Measurements from ENCODE around the gene LPO.

LPO gene

DNA sequence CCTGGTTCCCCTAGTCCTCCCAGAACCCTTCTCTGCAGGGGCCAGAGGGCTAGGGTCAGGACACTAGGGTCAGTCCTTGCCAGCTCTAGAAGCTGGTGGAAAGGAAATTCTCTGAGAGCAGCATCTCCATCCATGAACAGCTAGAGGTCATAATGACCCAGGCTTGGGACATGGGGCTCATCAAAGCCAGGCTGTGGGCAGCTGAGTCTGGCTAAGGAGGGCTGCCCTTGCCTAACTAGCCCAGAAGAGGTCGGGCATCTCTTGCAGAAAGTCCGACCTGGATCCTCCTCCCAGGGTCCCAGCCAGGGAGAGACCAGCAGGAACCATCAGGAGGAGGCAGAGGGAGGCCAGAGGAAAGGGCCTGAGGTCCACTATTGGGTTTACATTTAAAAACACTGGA lies 38.0 kb downstream of the LPO start:
- DNase-seq (ENCODE audit: insufficient read length, low spot score) (no peak), FAIRE-seq (no peak)

DNA sequence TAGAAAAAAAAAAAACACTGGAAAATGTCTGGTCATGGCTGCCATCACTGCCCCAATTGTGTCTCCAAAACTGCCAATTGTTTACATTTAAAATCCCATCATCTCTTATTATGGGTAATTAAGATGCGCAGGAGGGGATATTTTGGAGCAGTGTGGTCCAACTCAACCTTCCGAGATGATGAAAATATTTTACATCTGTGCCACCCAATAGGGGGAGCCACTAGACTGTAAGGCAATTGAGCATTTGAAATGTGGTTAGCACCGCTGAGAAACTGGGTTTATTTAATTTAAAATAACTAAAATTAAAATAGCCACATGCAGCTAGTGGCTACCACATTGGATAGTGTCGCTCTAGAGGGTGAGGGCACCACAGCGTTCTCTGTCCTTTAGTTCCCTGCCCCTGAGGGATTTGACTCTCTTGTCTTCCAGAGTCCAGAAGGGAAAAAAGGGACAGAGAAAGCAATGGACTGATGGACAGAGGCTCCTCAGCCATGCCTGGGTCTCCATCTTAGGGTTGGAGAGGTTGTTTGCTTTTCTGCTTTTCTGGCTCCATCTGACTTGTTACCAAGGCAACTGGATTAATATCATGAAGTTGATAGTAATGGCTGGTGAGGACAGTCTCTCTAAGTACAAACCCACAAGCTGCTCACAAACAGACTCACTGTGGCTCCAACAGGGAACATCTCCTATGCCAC lies 38.9 kb downstream of the LPO start:
- DNase-seq (ENCODE audit: insufficient read length, low spot score) (no peak), FAIRE-seq (no peak)

DNA sequence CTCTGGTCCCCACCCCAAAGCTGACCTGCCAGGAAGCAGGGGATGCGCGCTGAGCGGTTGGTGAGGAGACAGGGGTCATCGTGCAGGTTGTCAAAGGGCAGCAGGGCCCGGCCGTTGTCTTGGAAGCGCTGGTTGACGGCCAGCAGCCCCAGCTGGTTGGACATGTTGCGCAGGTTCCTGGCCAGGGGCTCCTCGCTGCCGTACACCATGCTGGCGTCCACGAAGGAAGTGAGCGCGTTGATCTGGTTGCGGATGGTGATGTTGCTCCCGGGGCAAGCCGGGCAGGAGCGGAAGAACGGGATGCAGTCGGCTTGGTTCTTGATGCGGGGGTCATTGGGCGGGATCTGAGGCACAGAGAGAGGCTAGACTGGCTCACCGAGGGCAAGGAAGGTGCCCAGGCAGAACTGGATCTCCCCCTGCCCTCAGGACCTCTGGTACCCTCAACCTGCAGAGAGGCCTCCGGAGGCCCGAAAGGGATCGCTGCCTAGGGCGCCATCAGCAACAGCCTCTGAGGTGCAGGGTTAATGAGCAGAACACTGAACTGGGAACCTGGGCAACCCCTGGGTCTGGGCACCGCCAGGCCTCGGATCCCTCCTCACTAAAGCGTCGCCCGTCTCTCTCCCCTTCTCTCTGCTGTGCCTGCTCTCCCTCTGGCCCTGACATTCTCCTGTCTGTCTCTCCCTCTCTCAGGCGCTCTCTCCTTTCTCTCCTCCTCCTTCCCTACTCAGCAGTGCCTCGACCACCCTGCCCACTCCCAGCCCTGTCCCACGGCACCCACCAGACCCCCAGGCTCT lies 39.6 kb downstream of the LPO start:
- DNase-seq (ENCODE audit: insufficient read length, low spot score) (no peak), FAIRE-seq (no peak)

DNA sequence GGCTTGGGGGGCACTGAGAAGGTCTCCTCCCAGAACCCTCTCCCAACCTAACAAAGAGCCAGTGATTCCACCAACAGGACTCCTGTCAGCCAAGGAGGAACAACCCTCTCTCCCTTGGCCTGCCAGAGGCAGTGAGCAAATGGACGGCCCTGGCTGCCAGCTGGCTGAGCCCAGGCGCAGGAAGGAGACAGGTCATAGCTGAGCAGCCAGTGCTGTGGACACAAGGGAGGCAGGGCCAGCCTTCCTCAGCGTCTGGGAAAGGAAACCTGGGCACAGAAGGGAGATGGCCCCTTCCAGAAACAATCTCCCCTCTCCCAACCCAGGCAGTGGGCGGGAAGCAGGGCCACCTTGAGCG lies 40.3 kb downstream of the LPO start:
- FAIRE-seq: no peak

DNA sequence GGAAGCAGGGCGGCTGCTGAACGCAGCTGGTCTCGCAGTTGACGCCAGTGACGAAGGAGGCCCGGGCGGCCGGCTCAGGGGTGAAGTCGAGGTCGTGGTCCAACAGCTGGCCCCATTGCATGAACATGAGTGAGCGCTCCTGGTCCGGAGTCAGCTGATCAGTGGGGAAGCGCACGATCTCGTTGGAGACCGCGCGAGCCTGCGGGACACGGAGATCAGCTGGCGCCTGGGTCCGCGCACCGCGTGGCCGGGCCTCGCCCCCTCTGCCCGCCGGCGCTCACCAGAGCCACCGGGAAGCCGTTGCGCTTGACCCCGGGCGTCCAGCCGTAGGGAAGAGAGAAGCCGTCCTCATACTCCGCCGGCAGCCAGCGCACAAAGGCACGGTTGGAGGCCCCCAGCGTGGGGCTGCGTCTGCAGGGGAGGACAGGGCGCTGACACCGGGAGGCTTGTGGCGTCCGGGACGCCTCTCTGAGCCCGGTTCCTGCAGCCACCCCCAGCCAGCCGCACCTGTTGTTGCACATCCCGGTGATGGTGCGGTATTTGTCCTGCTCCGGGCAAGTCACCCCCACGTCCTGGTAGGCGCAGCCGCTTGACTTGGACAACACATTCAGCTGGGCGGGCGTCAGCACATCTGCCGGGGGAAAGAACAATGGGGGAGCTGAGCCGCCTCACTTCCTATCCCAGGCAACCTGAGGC lies 40.8 kb downstream of the LPO start:
- DNase-seq (ENCODE audit: insufficient read length, low spot score) (no peak), FAIRE-seq (no peak)

More for the DNA sequence above, 40.3 kb downstream of the LPO start:
- DNase-seq (ENCODE audit: insufficient read length, low spot score): no peak

DNA sequence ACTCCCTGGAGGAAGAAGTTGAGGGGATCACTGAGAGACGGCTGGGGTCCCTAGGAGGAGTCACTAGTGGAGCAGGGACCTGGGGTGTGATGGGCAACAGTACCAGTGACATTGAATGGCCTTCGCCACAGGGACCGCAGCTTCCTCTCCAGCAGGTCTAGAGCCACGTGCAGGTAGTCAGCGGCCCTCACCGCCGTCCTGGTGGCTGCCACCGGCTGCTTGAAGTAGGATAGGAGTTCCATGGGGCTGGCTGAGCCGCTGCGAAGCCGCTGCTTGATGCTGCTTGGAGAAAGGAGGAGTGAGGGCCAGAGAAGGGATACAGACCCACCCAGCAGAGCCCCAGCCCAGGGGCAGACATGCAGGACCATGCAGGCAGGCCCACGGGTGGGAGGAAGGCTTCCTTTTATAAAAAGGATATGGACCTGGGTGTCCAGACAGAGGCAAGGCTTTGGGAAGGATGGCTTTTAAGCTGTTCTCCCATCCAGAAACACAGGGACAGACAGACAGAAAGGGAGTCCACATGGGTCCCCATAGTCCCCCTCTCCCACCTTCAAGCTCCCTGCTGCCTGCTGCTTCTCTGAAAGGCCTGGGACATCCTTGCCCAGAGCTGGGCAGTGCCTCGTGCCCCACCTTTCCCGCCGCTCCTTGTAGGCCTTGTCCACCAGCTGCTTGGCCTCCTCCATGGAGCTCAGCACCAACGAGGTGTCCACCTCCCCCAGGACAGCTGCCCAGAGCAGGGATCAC lies 41.5 kb downstream of the LPO start:
- DNase-seq (ENCODE audit: insufficient read length, low spot score) (no peak), FAIRE-seq (no peak)

DNA sequence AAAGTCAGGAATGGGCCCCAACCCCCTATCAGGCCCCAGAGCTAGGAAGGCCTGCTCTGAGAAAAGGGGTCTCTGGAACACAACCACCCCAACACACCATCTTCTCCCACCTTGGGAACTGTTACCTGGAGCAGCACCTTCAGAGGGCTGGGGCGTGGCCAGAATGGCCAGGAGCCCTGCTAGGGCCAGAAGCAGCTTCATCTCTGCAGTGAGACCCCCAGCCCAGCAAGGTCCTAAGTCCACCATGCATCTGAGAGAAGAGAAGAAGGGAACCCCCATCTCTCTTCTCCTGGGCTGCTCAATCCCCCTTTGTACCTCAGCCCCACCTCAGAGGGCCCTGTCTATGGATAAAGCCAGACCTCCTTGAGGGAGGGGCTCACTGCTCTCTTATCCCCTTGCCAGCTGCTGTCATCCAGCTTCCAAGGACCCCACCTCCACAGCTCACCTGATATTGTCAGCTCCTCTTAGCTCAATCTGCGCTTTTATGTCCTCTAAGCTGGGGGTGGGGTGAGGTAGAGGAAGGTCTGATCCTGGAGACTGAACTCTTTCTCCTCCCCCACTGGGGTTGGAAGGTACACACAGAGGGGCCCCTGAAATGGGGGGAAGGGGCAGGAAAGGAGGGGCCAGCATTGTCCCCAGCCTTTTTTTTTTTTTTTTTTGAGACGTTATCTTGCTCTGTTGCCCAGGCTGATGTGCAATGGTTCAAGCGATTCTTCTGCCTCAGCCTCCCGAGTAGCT lies 42.3 kb downstream of the LPO start, which contains the start of gene MPO:
MPO (minus strand) TSS at position 456 of the 738 bp plus-strand sequence; CDS start at position 279, 177 bp downstream.
- no peak for DNase-seq (ENCODE audit: insufficient read length, low spot score)

DNA sequence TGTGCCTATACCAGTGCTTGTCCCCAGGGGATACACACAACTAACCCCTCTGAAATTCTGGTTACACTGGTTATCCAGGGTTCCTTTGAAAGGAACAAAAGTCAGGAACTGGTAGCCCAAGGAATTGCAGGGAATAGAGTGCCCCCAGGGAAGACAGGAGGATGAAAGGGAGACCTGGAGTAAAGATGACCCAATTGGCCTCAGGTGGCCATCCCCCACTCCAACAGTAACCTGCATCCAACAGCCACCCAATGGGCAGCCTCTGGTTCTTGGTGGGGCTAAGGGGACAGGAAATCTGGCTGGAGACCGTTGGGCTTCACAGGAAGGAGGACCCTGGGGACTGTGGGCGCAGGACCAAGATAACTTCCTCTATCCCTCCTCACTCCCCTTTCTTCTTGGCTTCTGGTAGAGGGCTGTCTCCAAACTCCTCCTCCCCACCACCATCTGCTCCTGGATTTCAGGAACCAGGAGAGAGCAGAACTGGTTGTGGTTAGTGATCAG lies 43.2 kb downstream of the LPO start:
- DNase-seq (ENCODE audit: insufficient read length, low spot score): no peak

More for the DNA sequence above, 42.3 kb downstream of the LPO start, which contains the start of gene MPO:
- FAIRE-seq: no peak

DNA sequence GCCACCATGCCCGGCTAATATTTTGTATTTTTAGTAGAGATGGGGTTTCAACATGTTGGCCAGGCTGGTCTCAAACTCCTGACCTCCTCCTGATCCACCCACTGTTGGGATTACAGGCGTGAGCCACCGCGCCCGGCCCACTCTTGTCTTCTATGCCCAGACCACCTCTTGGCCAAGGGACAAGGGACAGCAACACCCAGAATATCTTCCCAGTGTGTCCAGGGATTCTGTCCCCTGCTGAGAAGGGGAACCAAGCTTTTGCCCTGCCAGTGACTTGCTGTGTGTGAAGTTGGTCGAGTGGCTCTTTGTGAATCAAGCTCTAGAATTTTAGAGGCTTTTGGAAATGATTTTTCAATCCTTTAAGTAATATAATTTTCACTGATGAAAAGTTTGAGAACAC lies 44.1 kb downstream of the LPO start:
- no peak for FAIRE-seq
- DNase-seq (ENCODE audit: insufficient read length, low spot score): no peak

More for the DNA sequence above, 43.2 kb downstream of the LPO start:
- FAIRE-seq: no peak

DNA sequence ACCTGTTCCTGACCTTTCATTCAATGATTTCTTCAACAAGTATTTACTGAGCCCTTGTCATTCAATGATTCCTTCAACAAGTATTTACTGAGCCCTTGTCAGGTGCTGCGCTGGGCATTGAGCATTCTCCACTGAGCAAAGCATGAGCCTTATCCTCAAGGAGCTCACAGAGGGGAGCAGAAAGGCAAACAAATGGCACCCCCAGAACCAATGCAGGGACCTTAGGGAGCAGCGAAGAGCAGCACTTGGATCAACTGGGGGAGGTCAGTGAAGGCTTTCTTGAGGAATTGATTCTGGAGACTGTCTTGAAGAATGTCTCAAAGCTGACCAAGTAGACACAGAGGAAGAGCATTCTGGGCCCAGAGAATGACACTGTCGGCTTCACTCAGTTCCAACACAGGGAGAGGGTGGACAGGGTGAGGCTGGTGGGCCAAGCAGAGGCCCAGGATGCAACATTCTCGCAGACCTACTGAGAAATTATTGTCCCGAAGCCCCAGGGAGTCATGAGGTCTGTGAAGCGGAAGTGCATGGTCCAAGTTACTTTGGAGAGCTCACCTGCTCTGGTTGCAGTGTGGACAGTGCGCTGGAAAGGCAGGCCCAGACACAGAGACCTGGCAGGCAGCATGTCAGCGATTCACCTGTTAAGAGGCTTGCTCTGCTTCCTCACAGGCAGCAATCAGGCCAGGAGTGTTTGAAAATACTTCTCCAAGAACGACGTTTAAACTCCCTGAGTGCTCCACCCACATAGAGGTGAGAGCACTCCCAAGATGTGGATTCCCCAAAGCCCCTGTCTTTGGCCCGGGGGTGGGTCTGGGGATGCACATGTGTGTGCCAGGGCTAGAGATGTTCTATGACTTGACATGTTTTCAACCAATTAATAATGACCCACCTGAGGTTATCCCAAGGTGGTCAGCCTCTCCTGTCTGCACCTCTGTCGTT lies 45.6 kb downstream of the LPO start:
- FAIRE-seq: no peak
- no peak for DNase-seq (ENCODE audit: insufficient read length, low spot score)

DNA sequence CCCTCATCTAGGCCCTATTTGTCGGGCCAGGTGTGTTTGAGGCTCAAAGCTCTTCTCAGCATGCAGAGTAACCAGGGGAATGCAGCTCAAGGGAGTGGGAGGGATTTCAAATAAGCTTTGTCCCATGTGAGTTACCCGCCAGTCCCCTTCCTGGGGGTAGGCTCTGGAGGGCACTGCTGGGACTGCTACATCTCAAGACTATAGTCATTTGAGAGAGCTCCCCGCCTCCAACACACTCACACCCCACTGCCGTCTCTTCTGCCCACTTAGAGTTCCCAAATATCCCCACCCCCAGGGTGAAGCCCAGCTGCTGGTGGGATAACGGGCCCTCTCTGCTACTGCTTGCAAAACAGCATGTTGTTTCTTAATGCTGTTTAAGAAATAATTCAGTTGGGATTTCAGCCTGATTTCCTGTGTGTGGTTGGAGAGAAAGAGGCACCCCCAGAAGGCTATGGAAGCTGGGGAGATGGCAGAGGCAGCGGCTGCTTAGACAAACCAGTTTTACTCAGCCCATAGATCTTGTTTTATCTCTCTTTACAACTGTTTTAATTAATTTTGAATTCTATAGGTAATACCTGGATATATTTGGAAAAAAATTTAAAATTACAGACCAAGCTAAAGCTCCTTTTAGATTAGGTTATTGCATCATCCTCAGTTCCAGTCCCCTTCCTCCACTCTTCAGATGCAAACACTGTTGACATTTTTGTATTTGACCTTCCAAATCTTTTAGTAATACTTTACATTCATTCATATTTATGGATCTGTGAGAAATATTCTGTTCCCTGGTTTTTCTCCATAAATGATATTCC lies 46.4 kb downstream of the LPO start:
- no peak for DNase-seq (ENCODE audit: insufficient read length, low spot score)
- FAIRE-seq: no peak

DNA sequence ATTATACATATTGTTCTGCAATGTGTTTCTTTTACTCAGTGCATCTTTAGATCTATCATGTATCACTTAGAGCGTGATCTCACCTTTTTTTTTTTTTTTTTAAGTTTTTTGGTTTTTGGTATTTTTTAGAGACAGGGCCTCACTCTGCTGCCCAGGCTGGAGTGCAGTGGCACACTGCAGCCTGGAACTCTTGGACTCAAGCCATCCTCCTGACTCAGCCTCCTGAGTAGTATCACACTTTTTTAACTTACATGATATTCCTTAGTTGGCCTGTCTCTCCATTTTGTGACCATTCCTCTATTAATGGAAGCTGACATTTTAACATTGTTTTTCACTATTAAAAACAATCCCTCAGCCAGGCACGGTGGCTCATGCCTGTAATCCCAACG lies 47.0 kb downstream of the LPO start:
- no peak for DNase-seq (ENCODE audit: insufficient read length, low spot score)
- no peak for FAIRE-seq

DNA sequence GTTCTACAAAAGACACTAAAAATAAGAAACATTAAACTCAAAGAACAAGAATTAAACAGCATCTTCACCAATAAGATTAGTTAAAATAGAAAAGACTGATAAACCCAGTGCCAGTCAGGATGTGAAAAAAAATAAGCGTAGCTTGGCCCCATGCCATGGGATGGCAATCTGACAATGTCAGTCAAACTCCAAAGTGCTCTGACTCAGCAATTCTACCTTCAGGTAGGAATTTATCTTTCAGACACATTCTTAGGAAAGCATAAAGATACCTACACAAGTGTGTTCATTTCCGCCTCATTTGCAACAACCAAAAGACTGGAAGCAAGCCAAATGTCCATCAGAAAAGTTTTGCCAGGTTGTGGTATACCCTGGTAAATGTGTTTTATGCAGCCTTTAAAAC lies 51.5 kb downstream of the LPO start:
- DNase-seq (ENCODE audit: insufficient read length, low spot score) (no peak), FAIRE-seq (no peak)

DNA sequence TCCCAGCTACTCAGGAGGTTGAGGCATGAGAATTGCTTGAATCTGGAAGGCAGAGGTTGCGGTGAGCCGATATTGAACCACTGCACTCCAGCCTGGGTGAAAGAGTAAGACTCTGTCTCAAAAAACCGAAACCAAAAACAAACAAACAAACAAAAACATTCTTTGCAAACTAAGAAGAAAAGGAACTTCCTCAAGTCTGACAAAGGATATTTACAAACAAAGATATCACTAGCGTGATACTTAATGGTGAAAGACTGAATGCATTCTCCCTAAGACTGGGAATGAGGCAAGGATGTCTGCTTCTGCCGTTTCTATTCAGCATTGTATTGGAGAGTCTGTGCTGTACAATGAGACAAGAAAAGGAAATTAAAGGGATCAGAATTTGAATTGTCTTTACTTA lies 52.9 kb downstream of the LPO start:
- FAIRE-seq: no peak

DNA sequence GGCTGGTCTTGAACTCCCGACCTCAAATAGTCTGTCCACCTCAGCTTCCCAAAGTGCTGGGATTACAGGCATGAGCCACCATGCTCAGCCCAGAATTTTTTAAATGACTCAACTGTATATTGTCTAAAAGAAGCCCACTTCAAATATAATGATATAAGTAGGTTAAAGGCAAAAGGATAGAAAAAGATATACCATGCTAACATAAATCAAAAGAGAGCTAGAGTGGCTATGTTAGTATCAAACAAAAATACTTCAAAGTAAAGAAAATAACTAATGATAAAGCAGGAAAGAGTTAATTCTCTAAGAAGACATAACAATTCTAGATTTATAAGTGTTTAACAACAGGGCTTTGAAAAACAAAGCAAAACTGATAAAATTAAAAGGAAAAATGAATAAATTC lies 55.6 kb downstream of the LPO start:
- FAIRE-seq: no peak
- DNase-seq (ENCODE audit: insufficient read length, low spot score): no peak

More for the DNA sequence above, 52.9 kb downstream of the LPO start:
- DNase-seq (ENCODE audit: insufficient read length, low spot score): no peak

DNA sequence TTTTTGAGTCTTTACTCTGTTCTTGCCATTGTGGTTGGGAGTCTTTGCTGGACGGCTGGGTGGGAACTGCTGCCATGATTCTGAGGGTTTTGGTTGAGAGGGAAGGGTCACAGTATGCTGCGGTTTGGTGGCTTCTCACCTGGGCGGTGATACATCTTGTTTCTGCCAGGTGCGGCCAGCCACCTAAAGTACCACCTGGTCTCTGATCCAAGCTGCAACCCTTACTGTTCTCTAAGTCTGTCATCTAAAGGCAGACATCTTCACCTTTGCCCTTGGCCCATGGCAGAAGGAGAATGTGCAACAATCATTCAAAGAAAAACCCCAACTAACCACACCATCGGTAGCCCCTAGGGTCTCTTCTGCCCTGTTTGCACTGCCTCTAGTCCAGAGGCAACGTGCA lies 62.0 kb downstream of the LPO start:
- FAIRE-seq: no peak
- DNase-seq (ENCODE audit: insufficient read length, low spot score): no peak

DNA sequence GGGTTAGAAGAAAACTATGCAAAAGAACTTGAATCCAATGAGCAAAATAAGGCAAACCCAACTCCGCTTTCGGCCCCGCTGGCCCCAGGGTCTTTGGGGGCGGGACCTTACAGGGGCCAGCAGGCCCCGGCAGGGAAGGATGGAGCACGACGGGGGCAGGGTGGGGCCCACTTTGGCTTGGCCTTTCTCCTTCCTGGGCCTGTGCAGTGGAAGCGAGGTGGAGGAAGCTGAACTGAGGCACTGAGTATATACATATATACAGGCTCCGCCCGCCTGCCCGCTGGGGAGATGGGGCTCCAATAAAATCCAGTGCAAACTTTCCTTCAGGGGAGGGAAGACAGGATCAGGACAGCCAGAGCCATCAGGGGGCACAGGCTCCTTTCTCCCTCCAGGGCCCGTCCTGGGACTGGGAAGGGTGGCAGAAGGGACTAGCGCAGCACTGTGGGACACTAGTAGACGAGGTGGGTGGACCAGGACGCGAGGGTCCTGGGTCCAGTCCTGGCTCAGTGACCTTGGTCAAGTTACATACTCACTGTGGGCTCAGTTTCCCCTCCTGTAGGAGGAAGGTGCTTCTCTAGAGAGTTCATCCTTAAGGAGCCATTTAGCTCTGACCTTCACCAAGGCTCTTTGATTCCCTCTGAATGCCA lies 63.2 kb downstream of the LPO start:
- no peak for DNase-seq (ENCODE audit: insufficient read length, low spot score)
- no peak for FAIRE-seq

Data from GM19239 (cell line).